Activated T-helper 2 cell treated with anti-CD3 and anti-CD28 coated beads, Interferon-gamma antibody, Interleukin-2, Interleukin-4, amounts not matched to agents 10 μg/mL and 5 μg/mL and 100 μg/mL, durations not matched to agents 14 hours and 24 hours and 36 hours (primary cell): Measurements from ENCODE around the gene C1orf216. TPM values are rescaled to one million over a fixed set of nuclear protein-coding genes. Genes with fewer than 3 reads are reported as not detected.
"Not testable (repeated sequence)": the region's sequence is repeated elsewhere in the genome, so short reads cannot be mapped to it uniquely, and the experiment has no call there.

Experiments
- DNase-seq: peaks from one replicate; pipeline ENCODE4 v3.0.0; 2021; ENCODE audit warnings: low spot score
- H3K27ac Mint-ChIP-seq: one replicate; pipeline ENCODE4 v1.8.0; 2021; ENCODE audit warnings: mixed read lengths
- H3K27me3 Mint-ChIP-seq: one replicate; pipeline ENCODE4 v1.8.0; 2021; ENCODE audit warnings: low read depth, mixed read lengths
- H3K36me3 Mint-ChIP-seq: one replicate; pipeline ENCODE4 v1.8.0; 2021; ENCODE audit warnings: low read depth, mixed read lengths
- H3K4me1 Mint-ChIP-seq: one replicate; pipeline ENCODE4 v1.8.0; 2021; ENCODE audit warnings: low read depth, mixed read lengths
- H3K4me3 Mint-ChIP-seq: one replicate; pipeline ENCODE4 v1.8.0; 2021; ENCODE audit warnings: low read depth, mild to moderate bottlenecking, moderate library complexity, mixed read lengths
- H3K9me3 Mint-ChIP-seq: one replicate; pipeline ENCODE4 v1.8.0; 2021; ENCODE audit warnings: mixed read lengths
- intact Hi-C: fragments of 100-400 bp; cut with micrococcal nuclease; formaldehyde crosslinking; loops from one replicate; pipeline ENCODE4 v1.15.1; 2023
- total RNA-seq: library from RNA; stranded (reverse); gene quantifications from 2 replicates; pipeline ENCODE4 v1.2.3, GENCODE V29; 2022

Gene C1orf216
- total RNA-seq, 1 donor from 2014 or later, result 26.2 TPM

DNA sequence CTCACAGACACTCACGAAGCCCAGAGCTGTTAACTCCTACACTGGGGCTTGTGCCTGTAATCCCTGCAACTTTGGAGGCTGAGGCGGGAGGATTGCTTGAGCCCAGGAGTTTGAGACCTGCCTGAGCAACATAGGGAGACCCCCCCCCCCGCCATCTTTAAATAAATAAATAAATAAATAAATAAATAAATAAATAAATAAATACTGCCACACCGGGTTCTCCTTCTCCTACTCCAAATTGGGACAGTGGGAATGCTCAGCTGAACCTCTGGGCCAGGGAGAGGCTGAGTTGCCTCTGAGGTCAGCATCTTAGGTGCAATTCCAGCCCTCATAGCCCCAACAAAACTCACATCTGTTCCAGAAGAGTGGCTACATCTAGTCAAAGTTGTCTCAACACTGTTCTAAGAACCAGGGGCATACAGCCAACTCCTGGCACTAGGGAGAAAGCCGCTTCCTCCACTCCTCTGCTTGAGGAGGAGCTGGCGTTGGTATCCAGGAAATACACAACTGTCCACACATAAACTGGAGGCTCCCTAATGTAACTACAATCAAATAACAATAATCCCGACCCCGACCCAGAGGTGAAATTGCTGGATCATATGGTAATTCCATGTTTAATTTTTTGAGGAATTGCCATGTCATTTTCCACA, 27.0 kb downstream of the C1orf216 start:
- Mint-ChIP-seq H3K4me1 (no peaks in the 10 kb centered on the region), H3K27ac (no peak overlapping the region), H3K36me3 (no peaks in the 10 kb centered on the region), H3K4me3 (no peak overlapping the region), H3K27me3 (peaks cover 27% of the 10 kb centered on the region), H3K9me3 (no peaks in the 10 kb centered on the region)
- no peak for DNase-seq
- intact Hi-C loops, result no loop called here

DNA sequence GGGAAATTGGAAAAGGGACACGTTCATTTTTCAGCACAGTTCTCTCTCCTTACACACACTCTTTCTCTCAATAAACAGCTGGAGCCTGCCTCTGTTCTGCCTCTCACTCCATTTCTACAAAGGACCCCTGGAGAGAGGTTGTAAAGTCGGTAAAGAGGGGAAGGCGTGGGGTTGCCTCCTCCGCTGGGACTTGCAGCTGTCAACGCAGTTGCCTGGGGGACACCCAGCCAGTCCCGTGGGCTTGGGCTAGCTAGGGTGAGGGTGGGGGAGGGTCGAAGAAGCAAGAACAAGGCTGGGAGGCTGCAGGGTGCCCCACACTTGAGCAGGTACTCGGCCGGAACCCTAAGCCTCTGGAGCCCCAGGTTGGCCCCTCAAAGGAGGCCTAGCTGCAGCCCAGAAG, 27.6 kb downstream of the C1orf216 start:
- Mint-ChIP-seq H3K27me3 (peaks cover 27% of the 10 kb centered on the region), H3K4me1 (no peaks in the 10 kb centered on the region), H3K4me3 (no peak overlapping the region), H3K36me3 (no peaks in the 10 kb centered on the region), H3K27ac (no peak overlapping the region), H3K9me3 (no peaks in the 10 kb centered on the region)
- DNase-seq, result no peak
- intact Hi-C loops, result no loop called here

GRCh38 chr1:35690103-35690502, 28.6 kb downstream of the C1orf216 start:
- H3K4me3 Mint-ChIP-seq, intact Hi-C loops: not testable (repeated sequence)

GRCh38 chr1:35688161-35688560, 30.5 kb downstream of the C1orf216 start:
- H3K27ac Mint-ChIP-seq, result no peak overlapping the region
- DNase-seq, result no peak
- intact Hi-C loops, result no loop called here
- H3K4me1 Mint-ChIP-seq, result no peaks in the 10 kb centered on the region
- H3K36me3 Mint-ChIP-seq, result no peaks in the 10 kb centered on the region
- H3K27me3 Mint-ChIP-seq, result peaks cover 29% of the 10 kb centered on the region
- H3K4me3 Mint-ChIP-seq, result no peak overlapping the region
- no peaks in the 10 kb centered on the region for H3K9me3 Mint-ChIP-seq

More at GRCh38 chr1:35690103-35690502, 28.6 kb downstream of the C1orf216 start:
- not testable (repeated sequence) for DNase-seq, H3K4me1 Mint-ChIP-seq, H3K9me3 Mint-ChIP-seq, H3K27ac Mint-ChIP-seq, H3K36me3 Mint-ChIP-seq
- peaks cover 23% of the 10 kb centered on the region for H3K27me3 Mint-ChIP-seq

DNA sequence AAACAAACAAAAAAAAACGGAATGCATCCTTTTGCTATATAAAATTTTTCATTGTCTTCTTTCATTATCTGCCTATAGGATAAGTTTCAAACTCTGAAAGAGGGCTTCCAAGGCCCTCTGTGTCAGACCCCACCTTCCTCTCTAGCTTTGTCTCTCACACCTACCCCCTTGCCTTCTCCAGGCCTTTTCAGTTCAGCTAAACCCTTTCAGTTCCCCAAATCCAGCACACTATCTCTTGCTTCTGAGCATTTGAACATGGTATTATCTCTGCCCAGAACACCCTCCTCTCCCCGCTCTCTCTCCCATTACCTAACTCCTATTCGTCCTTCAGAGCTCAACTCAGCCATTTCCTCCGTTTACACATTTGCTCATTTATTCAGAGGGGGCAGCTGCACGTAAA, 35.7 kb downstream of the C1orf216 start:
- H3K4me3 Mint-ChIP-seq, result no peak overlapping the region
- H3K4me1 Mint-ChIP-seq, result no peaks in the 10 kb centered on the region
- H3K27me3 Mint-ChIP-seq, result peaks cover 25% of the 10 kb centered on the region
- H3K9me3 Mint-ChIP-seq, result no peaks in the 10 kb centered on the region
- H3K36me3 Mint-ChIP-seq, result no peaks in the 10 kb centered on the region
- no peak for DNase-seq
- no peak overlapping the region for H3K27ac Mint-ChIP-seq
- intact Hi-C loops, result no loop called here

DNA sequence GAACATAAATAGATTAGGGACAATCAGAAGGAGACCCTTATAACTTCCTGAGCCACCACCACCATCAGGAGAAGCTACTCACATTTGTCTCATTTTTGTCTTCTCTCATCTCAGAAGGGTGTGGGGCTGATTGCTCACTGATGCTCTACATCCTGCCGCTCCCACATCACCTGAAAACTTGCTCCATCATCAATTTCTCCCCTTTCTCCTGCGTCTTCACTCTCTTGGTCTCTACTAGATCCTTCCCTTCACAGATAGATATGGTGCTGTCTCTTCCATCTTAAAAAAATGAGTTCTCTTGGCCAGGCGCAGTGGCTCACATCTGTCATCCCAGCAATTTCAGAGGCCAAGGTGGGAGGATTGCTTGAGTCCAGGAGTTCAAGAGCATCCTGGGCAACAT, 38.4 kb downstream of the C1orf216 start:
- H3K36me3 Mint-ChIP-seq, result no peaks in the 10 kb centered on the region
- no peak for DNase-seq
- no peaks in the 10 kb centered on the region for H3K9me3 Mint-ChIP-seq
- intact Hi-C loops, result no loop called here
- no peak overlapping the region for H3K4me3 Mint-ChIP-seq
- no peaks in the 10 kb centered on the region for H3K4me1 Mint-ChIP-seq
- no peak overlapping the region for H3K27ac Mint-ChIP-seq
- H3K27me3 Mint-ChIP-seq, result peaks cover 22% of the 10 kb centered on the region

DNA sequence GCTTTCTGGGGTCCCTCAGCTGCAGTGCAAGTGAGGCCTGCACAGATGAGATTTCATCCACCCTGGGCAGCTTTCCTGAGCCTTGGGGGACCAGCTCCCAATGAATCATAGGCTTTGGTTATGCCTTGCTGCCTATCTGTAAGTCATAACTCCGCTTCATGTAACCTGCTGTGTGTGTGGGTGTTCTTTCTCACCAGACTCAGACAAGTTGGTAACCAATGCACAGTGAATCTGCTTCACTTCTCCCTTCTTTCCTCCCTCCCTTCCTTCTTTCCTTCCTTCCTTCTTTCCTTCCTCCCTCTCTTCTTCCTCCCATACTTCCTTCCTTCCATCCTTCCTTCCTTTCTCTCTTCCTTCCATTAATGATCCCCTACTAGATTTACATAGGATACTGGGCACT, 42.9 kb downstream of the C1orf216 start:
- intact Hi-C loops, result no loop called here
- H3K36me3 Mint-ChIP-seq, result no peaks in the 10 kb centered on the region
- no peaks in the 10 kb centered on the region for H3K9me3 Mint-ChIP-seq

DNA sequence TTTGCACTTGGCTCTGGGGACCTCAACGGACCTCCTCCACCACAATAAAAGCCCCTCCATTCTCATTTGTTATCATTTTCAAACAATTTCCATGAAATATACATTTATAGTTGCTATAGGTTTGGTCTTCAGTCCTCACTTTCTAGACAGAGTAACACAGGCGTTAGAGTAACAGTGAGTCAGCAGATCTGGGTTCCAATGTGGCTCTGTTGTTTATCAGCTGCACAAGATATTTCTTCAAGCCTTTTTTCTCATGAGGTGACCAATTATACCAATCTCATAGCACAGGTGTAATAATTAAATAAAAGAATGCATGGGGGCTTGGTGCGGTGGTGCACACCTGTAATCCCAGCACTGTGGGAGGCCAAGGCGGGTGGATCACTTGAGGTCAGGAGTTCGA, 44.6 kb downstream of the C1orf216 start:
- Mint-ChIP-seq H3K4me3 (no peak overlapping the region), H3K36me3 (no peaks in the 10 kb centered on the region), H3K27me3 (peaks cover 9% of the 10 kb centered on the region), H3K9me3 (no peaks in the 10 kb centered on the region), H3K4me1 (no peaks in the 10 kb centered on the region), H3K27ac (no peak overlapping the region)
- DNase-seq, result no peak
- intact Hi-C loops, result no loop called here

More for the DNA sequence above, 42.9 kb downstream of the C1orf216 start:
- H3K27ac Mint-ChIP-seq, result no peak overlapping the region
- H3K27me3 Mint-ChIP-seq, result peaks cover 10% of the 10 kb centered on the region
- DNase-seq, result no peak
- no peak overlapping the region for H3K4me3 Mint-ChIP-seq
- no peaks in the 10 kb centered on the region for H3K4me1 Mint-ChIP-seq

GRCh38 chr1:35672116-35672515, 46.6 kb downstream of the C1orf216 start:
- no peaks in the 10 kb centered on the region for H3K9me3 Mint-ChIP-seq
- intact Hi-C loops, result no loop called here
- H3K27me3 Mint-ChIP-seq, result peaks cover 17% of the 10 kb centered on the region
- DNase-seq, result no peak
- no peak overlapping the region for H3K4me3 Mint-ChIP-seq
- H3K4me1 Mint-ChIP-seq, result no peaks in the 10 kb centered on the region
- H3K27ac Mint-ChIP-seq, result no peak overlapping the region
- H3K36me3 Mint-ChIP-seq, result no peaks in the 10 kb centered on the region

- H3K4me3 Mint-ChIP-seq, result no peak overlapping the region
- peaks cover 20% of the 10 kb centered on the region for H3K27me3 Mint-ChIP-seq
- no peaks in the 10 kb centered on the region for H3K36me3 Mint-ChIP-seq
- no peak overlapping the region for H3K27ac Mint-ChIP-seq
- DNase-seq, result no peak
- intact Hi-C loops, result no loop called here
- no peaks in the 10 kb centered on the region for H3K9me3 Mint-ChIP-seq
- no peaks in the 10 kb centered on the region for H3K4me1 Mint-ChIP-seq
These were observed 50.2 kb downstream of the C1orf216 start for GRCh38 chr1:35668506-35668905.

DNA sequence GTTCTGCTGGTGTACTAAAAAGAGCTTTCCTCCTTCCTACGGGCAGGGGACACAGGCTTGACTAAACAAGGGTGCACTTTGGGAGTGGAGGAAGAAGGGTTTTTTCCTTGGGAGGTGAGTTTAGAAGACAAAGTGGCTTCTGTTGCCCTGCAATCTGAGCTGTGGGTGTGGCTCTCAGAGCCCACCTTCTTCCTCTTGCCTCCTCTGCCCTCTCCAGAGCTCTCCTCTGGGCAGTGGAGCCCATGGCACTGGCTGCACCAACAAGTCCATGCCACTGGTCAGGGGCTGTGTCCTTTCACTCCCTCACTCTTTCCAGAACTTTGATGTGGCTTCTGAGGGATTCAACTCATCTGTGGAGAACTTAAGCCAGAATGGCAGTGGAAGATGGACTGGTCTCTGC, 51.8 kb downstream of the C1orf216 start:
- Mint-ChIP-seq H3K9me3 (no peaks in the 10 kb centered on the region), H3K4me3 (no peak overlapping the region), H3K27ac (no peak overlapping the region), H3K27me3 (peaks cover 22% of the 10 kb centered on the region), H3K36me3 (no peaks in the 10 kb centered on the region), H3K4me1 (no peaks in the 10 kb centered on the region)
- DNase-seq, result no peak
- intact Hi-C loops, result no loop called here

GRCh38 chr1:35666216-35666615, 52.5 kb downstream of the C1orf216 start:
- Mint-ChIP-seq H3K36me3 (no peaks in the 10 kb centered on the region), H3K9me3 (no peaks in the 10 kb centered on the region), H3K4me1 (no peaks in the 10 kb centered on the region), H3K27me3 (peaks cover 20% of the 10 kb centered on the region), H3K4me3 (no peak overlapping the region), H3K27ac (no peak overlapping the region)
- intact Hi-C loops, result no loop called here
- no peak for DNase-seq
